HG03575 (cell line): ENCODE data around the gene RAB20.

ENCODE experiments used
- ATAC-seq: cut with Tn5 transposase; IDR thresholded peaks from one replicate; pipeline ENCODE4 v1.9.1; 2021; ENCODE audit not compliant: unreplicated experiment, insufficient number of reproducible peaks, low FRiP score; ENCODE audit errors: extremely low read depth

RAB20 gene

DNA sequence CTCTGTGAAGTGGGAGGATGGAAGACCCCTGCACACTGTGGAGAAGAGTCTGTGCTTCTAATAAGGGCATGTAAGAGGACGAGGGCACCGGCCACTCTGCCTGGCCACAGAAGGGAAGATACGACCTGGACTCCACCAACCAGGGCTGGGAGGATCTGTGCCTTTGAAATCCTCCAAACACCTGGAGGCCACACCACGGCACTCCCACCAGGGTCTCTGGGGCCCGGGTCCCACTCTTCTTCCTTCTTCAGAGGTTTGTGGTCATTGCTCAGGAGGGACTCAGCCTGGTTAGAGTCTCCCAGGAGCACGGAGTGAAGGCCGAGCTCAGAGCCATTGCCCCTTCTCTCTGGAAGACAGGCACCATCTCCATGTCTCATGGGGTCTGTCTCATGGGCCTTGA lies 42.0 kb downstream of the RAB20 start:
- ATAC-seq, result no peak

DNA sequence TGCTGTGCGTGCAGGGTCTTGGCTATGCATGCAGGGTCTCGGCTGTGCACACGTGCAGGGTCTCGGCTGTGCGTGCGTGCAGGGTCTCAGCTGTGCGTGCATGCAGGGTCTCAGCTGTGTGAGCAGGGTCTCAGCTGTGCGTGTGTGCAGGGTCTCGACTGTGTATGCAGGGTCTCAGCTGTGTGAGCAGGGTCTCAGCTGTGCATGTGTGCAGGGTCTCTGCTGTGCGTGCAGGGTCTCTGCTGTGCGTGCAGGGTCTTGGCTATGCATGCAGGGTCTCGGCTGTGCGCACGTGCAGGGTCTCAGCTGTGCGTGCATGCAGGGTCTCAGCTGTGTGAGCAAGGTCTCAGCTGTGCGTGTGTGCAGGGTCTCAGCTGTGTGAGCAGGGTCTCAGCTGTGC lies 42.5 kb downstream of the RAB20 start:
- ATAC-seq, result no peak

DNA sequence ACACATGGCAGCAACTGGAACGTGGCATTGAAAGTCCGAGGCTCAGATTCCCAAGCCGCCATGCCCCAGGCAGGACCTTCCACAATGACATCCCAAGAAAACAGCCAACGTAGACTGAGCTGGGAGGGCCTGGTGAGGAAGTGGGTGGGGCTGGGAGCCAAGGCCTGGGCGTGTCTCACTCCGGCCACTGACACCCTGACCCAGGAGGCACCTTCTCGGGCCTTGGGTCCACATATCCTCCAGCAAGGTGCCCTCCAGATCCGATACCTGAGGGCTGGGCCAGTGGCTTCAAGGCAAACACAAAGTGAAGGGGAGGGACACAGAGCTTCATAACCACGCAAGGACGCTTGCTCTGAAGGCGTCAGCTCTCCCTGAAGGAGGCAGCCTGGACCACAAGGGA lies 43.0 kb downstream of the RAB20 start:
- no peak for ATAC-seq

DNA sequence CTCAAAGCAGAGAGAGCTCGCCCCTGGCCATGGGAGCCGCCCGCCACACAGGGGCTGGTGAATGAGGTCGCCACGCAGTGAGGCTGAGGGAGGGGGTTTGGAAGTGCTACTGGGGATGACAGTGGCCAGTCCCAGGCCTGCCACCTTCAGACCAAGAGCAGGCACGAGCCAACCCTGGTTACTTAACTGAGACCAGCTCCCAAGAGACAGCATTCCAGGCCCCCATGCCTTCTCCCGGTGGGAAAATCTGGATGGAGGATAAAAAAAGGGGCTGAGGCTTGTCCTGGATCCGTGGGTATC lies 43.3 kb downstream of the RAB20 start:
- ATAC-seq, result no peak

DNA sequence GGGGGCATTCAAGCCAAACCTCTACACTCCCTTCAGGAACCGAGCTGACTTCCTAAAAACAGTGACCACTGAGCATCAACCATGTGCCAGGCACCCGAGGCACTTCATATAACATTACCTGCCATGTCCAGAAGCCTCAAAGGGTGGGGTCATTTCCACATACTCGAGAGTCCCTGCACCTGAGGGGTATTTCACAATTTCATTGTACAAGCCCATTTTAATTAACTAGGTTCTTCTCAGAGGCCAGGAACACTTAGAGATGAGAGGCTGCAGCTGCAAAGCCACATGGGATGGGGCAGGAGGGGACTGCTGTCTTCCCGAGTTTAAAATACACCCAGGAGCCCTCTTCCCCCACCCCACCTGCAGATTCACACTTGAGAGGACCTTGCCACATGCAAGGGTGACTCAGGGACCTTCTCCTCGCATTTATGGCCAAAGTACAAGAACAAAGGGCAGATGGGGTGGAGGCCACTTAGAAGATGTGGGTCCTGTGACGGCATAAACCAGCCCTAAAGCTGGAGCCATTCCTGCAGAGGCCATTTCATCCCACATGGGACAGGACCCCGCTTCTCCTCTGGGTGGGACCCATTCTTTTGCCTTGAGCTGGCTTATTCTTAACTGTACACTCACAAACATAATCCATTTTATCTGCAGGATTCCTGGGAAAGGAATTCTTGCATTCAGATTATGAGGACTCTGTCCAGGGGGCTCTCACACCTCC lies 43.9 kb downstream of the RAB20 start:
- ATAC-seq, result no peak

DNA sequence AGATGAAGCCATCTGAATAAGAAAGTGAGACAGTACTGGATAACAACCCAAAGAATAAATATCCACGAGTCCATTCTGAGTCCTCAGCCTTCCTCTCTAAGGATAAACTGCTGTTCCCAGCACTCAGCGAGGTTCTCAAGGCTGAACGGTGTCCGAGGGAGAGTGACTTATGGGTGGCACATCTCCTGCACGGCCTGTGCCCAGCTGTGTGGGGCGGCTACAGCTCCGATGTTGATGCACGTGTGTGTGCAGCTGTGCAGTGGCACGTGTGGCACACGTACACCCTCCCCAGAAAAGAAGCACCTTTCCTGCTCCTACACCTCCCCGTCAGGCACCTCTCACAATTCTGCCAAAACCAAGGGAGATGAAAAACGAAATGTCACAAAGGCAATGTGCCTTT lies 45.0 kb downstream of the RAB20 start:
- ATAC-seq, result no peak

DNA sequence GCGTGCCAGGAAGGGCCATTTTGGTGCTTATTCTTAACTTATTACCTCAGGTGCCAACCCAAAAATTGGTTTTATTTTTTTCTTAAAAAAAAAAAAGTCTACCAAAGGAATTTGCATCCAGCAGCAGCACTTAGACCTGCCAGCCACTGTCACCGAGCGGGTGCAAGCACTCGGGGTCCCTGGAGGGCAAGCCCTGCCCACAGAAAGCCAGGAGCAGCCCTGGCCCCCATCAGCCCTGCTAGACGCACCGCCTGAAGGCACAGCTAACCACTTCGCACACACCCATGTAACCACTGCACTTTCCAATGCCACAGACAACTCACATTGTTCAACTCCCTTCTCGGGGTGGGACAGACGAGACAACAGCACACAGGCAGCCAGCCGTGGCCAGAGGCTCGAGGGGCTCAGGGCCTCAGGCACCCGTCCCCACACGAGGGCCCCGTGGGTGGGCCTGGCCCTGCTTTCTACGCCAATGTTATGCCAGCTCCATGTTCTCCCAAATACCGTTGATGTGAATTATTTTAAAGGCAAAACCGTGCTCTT lies 49.3 kb downstream of the RAB20 start:
- ATAC-seq, result no peak

DNA sequence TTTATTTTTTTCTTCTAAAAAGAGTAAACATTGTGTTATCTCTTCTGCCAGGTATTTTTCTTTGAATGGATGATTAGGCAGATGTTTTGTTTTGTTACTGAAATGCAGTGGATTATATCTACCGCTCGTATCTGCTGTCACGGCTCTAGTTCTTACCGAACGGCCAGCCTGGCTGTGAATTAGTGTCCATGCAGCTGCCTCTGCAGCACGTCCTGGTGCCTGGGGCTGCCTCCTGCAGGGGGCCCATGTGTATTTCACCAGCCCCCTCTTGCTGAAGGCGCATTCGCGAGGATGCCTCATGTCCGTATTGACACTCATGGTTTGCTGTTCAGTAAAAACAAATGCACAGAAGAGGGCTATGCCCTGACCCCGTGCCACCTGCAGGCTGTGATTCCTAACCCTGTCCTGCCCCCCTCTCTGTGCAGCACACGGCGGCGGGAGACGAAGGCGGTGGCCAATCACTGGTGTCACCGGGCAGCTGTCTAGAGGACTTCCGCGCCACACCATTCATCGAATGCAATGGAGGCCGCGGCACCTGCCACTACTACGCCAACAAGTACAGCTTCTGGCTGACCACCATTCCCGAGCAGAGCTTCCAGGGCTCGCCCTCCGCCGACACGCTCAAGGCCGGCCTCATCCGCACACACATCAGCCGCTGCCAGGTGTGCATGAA lies 49.9 kb downstream of the RAB20 start:
- no peak for ATAC-seq

DNA sequence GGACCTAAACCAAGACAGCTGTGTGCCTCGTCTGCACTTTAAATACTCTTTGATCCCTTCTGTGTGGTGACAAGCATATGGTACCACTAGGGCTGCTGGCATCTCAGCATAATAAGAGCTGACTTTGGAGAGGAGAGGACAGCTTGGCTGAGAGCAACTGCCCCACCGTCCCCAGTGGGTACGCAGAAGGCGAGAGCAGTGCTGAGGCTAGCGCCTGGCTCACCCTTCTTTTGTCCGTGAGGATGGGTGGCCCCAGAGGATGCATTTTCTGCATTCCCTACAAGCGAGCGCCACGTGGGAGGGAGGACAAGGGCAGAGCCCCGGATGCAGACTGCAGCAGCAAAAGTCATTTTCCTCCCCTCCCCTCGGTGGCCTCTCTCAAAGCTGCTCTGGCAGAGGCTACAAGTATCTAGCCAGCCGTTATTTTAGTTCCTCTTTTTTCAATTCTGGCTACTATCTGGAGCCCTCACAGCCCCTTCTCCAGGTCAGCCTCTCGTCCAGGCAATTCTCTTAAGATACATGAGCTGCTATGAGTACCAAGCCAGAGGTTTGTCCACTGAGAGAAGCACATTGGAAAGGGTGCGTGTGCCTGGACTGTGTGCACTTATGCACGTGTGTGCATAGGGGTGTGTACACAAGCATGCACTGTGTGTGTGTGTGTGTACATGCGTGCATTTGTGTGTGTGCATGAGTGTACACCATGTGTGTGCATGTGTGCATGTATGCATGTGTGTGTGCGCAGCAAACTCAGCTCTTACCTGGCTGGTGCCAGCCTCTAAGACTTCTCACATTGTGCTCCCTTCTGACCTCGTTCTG lies 51.3 kb downstream of the RAB20 start:
- ATAC-seq, result no peak

DNA sequence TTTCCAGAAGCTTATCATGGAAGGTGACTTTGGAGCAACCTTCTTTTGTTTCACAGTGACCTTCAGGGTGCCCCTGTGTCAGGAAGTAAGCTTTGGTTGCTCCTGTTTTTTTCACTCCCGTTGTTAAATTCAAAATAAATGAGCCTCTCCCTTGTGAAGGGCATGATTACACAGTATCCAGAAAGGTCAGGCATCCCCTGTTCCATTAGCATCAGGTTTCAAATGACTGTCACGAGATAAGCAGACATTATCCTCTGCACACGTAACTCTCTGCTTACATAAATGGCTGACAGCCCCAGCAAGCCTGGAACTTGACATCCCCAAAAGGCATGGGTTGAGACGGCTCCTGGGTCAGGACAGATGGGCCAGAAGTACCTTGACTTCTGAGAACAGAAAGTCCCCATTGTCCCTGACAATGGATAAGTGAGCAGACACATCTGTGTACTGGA lies 52.0 kb downstream of the RAB20 start:
- ATAC-seq, result no peak

DNA sequence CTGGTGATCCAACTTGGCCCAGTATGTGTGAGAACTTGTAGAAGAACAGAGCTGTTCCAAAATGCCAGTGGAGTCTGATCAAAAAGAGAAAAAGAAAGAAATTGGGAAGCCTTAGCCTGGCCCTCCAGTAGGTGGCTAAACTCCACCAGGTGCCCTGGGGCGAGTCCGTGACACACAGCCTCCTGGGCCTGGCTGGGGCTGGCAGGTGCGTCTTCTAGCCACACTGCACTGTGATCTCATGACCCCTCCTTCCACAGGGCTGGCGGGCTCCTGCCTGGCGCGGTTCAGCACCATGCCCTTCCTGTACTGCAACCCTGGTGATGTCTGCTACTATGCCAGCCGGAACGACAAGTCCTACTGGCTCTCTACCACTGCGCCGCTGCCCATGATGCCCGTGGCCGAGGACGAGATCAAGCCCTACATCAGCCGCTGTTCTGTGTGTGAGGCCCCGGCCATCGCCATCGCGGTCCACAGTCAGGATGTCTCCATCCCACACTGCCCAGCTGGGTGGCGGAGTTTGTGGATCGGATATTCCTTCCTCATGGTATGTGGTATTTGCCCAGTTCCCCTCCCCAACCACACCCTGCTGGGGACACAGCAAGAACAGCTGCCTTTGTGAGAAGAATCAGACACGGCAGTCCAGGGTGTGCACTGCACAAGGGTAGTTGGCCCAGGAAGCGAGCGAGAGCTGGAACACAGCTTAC lies 53.7 kb downstream of the RAB20 start:
- ATAC-seq, result no peak

DNA sequence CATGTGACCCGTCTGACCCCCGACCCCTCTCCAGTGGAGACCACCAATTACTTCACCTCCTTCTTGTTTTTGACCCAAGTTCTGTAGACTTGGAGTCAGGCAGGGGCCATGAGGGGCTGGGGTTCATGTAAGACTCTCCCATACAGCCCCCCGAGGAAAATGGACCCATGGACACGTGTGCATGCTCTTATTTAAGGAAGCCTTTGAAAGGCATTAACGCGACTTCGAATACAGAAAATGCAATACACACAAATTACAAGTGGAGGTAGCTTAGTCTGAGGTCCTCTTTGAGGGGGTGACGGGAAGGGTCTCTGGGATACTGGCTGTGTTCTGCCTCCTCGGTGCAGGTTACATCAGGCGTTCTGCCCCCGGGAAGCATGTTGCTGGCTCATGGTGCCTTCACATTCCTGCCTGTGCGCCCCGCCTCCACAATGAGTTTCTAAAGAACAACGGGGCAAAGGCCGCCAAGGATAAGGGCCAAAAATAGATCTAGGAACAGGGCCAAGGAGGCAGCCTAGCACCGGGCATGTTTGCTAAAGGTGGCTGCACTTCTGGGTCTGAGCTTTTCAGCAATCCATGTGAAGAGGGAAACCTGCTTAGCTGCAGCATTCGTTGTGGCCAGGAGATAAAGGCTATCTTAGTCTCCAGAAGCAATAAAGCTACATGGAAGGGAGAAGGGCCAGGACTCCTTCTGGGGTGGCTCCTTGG lies 54.5 kb downstream of the RAB20 start:
- ATAC-seq, result no peak

DNA sequence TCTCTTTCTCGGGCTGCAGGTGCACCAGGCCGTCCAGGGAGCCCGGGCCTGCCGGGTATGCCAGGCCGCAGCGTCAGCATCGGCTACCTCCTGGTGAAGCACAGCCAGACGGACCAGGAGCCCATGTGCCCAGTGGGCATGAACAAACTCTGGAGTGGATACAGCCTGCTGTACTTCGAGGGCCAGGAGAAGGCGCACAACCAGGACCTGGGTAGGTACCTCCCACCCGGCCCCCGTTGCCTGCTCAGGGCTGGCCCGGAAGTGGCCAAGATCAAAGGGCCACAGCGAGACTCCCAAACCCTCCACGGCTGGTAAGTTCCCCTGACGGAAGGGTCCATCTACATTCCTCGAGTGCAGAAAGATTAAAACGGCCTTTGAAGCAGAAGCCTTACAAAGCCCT lies 55.1 kb downstream of the RAB20 start:
- ATAC-seq, result no peak

DNA sequence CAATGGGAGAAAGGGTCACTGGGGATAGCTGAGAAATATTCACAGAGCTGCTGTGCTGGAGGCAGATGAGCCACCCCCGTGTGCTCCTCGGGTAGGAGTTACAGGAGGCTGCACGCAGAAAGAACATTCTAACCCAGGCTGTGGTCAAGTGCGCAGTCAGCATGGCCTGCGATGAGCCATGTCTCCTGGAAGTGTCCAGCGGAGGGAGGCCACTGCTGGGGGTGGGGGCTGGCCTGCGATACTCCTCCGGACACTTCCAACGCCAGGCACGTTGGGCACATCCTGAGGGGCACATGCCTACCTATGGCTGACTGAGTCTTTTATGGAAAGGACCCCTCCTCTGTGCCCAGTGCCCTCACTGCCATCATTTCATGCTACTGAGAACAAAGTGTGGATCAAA lies 55.9 kb downstream of the RAB20 start:
- no peak for ATAC-seq

DNA sequence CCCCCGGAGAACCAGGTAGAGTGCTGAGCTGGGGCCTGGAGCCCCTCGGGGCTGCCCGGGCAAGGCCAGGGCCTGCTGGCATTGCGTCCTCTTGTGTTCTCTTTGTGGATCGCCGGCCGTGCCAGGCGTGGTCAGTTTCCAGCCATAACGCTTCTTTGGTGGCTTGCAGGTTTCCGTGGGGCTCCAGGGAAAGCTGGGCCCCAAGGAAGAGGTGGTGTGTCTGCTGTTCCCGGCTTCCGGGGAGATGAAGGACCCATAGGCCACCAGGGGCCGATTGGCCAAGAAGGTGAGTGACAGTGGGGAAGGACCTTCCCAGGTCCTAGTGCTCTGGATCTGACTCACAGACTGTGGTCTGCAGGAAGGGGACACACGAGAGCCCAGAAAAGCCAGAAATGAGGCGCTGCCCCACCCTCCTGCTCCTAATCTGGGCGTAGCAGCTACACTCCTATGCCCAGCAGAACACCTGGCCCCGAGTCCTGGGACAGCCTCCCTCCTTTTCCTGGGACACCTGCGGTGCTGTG lies 57.5 kb downstream of the RAB20 start:
- no peak for ATAC-seq

DNA sequence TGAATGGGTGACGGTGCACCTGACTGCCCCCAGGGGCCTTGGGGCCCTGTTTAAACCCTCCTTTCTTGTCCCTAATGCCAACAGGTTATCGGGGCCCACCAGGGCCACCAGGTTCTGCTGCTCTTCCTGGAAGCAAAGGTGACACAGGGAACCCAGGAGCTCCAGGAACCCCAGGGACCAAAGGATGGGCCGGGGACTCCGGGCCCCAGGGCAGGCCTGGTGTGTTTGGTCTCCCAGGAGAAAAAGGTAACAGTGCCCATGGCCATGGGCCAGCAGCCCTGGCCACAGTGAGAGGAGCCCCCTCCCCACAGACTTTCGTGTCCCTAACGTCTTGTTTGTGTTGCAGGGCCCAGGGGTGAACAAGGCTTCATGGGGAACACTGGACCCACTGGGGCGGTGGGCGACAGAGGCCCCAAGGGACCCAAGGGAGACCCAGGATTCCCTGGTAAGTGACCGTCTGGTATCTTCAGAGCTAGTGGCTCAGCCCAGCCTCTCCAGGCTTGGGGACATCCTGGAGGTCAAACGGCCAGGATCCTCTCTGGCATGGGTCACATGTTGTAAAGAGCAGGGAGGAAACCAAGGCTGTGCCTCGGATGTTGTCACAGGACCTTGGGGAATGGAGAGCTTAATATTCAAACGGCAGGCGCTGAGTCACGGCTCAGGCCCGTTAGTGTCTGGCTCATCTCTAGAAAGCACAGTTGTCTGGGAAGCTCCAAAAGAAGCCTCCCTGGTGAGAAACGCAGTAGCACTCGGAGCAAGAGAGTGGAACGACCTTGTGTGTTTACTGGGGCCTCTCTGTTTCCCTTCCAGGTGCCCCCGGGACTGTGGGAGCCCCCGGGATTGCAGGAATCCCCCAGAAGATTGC lies 58.3 kb downstream of the RAB20 start:
- no peak for ATAC-seq

DNA sequence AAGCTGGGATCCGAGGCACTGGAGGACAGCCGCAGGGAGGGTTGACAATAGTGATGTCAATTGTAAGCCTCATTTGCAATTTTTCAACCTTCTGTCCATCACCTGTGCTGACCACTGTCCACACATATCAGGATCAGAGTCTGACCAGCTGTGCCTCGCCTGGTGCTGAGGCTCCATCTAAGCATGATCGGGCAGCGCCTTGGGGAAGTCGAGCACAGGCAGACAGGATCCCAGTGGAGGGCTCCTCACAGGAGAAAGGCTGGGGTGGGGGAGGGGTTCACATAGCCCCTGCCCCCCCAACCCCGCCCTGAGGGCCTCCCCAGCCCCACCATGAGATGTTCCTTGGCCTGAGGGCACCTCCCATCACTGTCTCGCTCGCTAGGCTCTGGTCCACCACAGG lies 60.3 kb downstream of the RAB20 start:
- no peak for ATAC-seq

DNA sequence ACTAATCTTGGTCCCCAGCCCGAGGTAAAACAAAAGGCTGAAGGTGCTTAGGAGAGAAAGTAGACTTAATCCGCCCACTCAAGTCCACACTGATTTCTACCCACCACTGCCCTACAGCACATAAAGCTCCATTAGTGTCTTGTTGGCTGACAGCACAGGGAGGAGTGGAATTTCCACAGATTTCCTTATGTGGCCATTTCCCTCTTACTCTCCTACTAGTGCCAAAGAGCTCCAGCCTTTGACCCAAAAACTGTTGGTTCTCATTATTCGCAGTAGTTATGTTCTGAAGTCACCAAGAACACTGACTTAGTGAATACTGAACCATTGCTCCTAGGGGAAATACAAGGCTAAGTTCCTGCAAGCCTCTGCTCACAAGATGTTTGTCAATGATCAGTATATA lies 61.2 kb downstream of the RAB20 start:
- ATAC-seq, result no peak
